SK-N-MC (cell line): ENCODE data around the gene STIL.

Experiments
- DNase-seq: peaks from one replicate; pipeline ENCODE4 v3.0.0-alpha.2; 2011; ENCODE audit warnings: low read depth, low spot score
- H3K27ac ChIP-seq: fragments of 200-600 bp; sonication (generic); 2 replicates; pipeline ENCODE4 v1.5.1; 2016; ENCODE audit warnings: mixed run types
- H3K36me3 ChIP-seq: fragments of 200-600 bp; sonication (generic); 2 replicates; pipeline ENCODE4 v1.6.1; 2017; ENCODE audit warnings: antibody characterized with exemption, low read length, mixed read lengths; ENCODE audit not compliant: insufficient read depth
- H3K4me3 ChIP-seq: fragments of 200-600 bp; sonication (generic); 2 replicates; pipeline ENCODE4 v1.5.1; 2016
- H3K9ac ChIP-seq: fragments of 200-600 bp; sonication (generic); 2 replicates; pipeline ENCODE4 v1.8.0; 2017; ENCODE audit warnings: mixed run types, mixed read lengths; ENCODE audit not compliant: insufficient read length
- H3K9me3 ChIP-seq: fragments of 200-600 bp; sonication (generic); 2 replicates; pipeline ENCODE4 v1.6.1; 2017; ENCODE audit warnings: low read depth, mild to moderate bottlenecking, antibody characterized with exemption, low read length, moderate library complexity, mixed read lengths
- EZH2 ChIP-seq: fragments of 200-600 bp; sonication (generic); IDR thresholded peaks from one replicate; pipeline ENCODE4 v1.6.1; 2017; ENCODE audit warnings: antibody characterized with exemption
- FOXP2 ChIP-seq: optimal IDR thresholded peaks from 2 replicates; pipeline ENCODE3; 2011; ENCODE audit warnings: mild to moderate bottlenecking, moderate library complexity; ENCODE audit not compliant: insufficient read depth; ENCODE audit errors: extremely low read length, control extremely low read depth
- POLR2AphosphoS5 ChIP-seq: IDR thresholded peaks from 2 replicates; pipeline ENCODE4 v1.6.1; 2012; ENCODE audit warnings: mild to moderate bottlenecking, low read depth, low read length, borderline replicate concordance

STIL gene

GRCh38 chr1:47235806-47236205 lies 78.1 kb downstream of the STIL start:
- Histone ChIP-seq H3K9ac (no peak overlapping the region), H3K4me3 (no peak overlapping the region), H3K27ac (no peak overlapping the region), H3K36me3 (no peaks in the 10 kb centered on the region), H3K9me3 (no peaks in the 10 kb centered on the region)
- TF ChIP-seq POLR2AphosphoS5 = no peak
- no peak for DNase-seq

- no peak overlapping the region for H3K4me3 ChIP-seq
- H3K9ac ChIP-seq = no peak overlapping the region
- TF ChIP-seq FOXP2 (no peak), POLR2AphosphoS5 (no peak), EZH2 (no peak)
- H3K9me3 ChIP-seq = no peaks in the 10 kb centered on the region
- no peak for DNase-seq
- no peak overlapping the region for H3K27ac ChIP-seq
- H3K36me3 ChIP-seq = no peaks in the 10 kb centered on the region
Measured at GRCh38 chr1:47235241-47235681, 78.7 kb downstream of the STIL start.

GRCh38 chr1:47233186-47233585 lies 80.8 kb downstream of the STIL start:
- no peak for TF ChIP-seq FOXP2
- TF ChIP-seq POLR2AphosphoS5 = no peak
- no peak for TF ChIP-seq EZH2
- Histone ChIP-seq H3K27ac (no peak overlapping the region), H3K9me3 (no peaks in the 10 kb centered on the region), H3K36me3 (no peaks in the 10 kb centered on the region), H3K4me3 (no peak overlapping the region), H3K9ac (no peak overlapping the region)
- no peak for DNase-seq

- no peak for DNase-seq
- TF ChIP-seq FOXP2 (no peak), POLR2AphosphoS5 (no peak), EZH2 (no peak)
- H3K27ac ChIP-seq = no peak within 1 kb of the TSS
- H3K36me3 ChIP-seq = no peaks in the 10 kb centered on the region
- no peaks in the 10 kb centered on the region for H3K9me3 ChIP-seq
- H3K9ac ChIP-seq = no peak within 1 kb of the TSS
- peak within 1 kb of the TSS; percentile 49 for H3K4me3 ChIP-seq
Measured at GRCh38 chr1:47232187-47232874, 81.6 kb downstream of the STIL start, which contains the start of gene TAL1. TSS of gene TAL1 (minus strand) at chr1:47232225. CDS start at chr1:47225888, 6,337 bp downstream.

- Histone ChIP-seq H3K27ac (no peak overlapping the region), H3K9me3 (no peaks in the 10 kb centered on the region), H3K4me3 (peak overlapping the region; percentile 49), H3K9ac (no peak overlapping the region), H3K36me3 (no peaks in the 10 kb centered on the region)
- peak; percentile 14 for DNase-seq
- TF ChIP-seq POLR2AphosphoS5 = peak; percentile 37; the same call in 1 of the 2 replicates
- TF ChIP-seq EZH2 = no peak
Measured at GRCh38 chr1:47231301-47232186, 82.4 kb downstream of the STIL start.

GRCh38 chr1:47230692-47231300 lies 83.2 kb downstream of the STIL start:
- TF ChIP-seq POLR2AphosphoS5 = no peak
- TF ChIP-seq FOXP2 = no peak
- no peak for TF ChIP-seq EZH2
- Histone ChIP-seq H3K36me3 (no peaks in the 10 kb centered on the region), H3K4me3 (no peak overlapping the region), H3K9ac (no peak overlapping the region), H3K9me3 (no peaks in the 10 kb centered on the region), H3K27ac (no peak overlapping the region)
- DNase-seq = no peak

GRCh38 chr1:47229886-47230691 lies 83.9 kb downstream of the STIL start:
- no peak for TF ChIP-seq EZH2
- TF ChIP-seq FOXP2 = no peak
- TF ChIP-seq POLR2AphosphoS5 = no peak
- Histone ChIP-seq H3K27ac (no peak overlapping the region), H3K4me3 (no peak overlapping the region)

More at GRCh38 chr1:47229886-47230691, 83.9 kb downstream of the STIL start:
- Histone ChIP-seq H3K9me3 (no peaks in the 10 kb centered on the region), H3K9ac (no peak overlapping the region), H3K36me3 (no peaks in the 10 kb centered on the region)
- DNase-seq = no peak
